ENCODE data around the gene SLC1A4.
"Not testable (repeated sequence)": the region's sequence is repeated elsewhere in the genome, so short reads cannot be mapped to it uniquely, and the experiment has no call there.

SLC1A4 gene

GRCh38 chr2:64989126-64989981, at the start of gene SLC1A4:
Gene SLC1A4, plus strand, starts transcription at chr2:64989399. Its CDS starts 245 bp downstream, at chr2:64989644.
- DNase-seq, result peak; percentile 68

- no peak for DNase-seq
These were observed 48.1 kb upstream of the SLC1A4 start for GRCh38 chr2:64941143-64941542.

- DNase-seq, result no peak
These were observed 47.4 kb upstream of the SLC1A4 start for GRCh38 chr2:64941801-64942200.

- DNase-seq, result no peak
These were observed 46.5 kb upstream of the SLC1A4 start for GRCh38 chr2:64942693-64943092.

- peak; percentile 56 for DNase-seq
These were observed 45.6 kb upstream of the SLC1A4 start for GRCh38 chr2:64943387-64944150.

- DNase-seq, result no peak
These were observed 44.7 kb upstream of the SLC1A4 start for GRCh38 chr2:64944484-64944883.

- no peak for DNase-seq
These were observed 43.0 kb upstream of the SLC1A4 start for GRCh38 chr2:64945973-64946768.

GRCh38 chr2:64946769-64947247, 42.4 kb upstream of the SLC1A4 start:
- DNase-seq, result no peak

- DNase-seq, result no peak
These were observed 41.3 kb upstream of the SLC1A4 start for GRCh38 chr2:64947885-64948284.

GRCh38 chr2:64950226-64951160, 38.7 kb upstream of the SLC1A4 start:
- no peak for DNase-seq

- no peak for DNase-seq
These were observed 37.8 kb upstream of the SLC1A4 start for GRCh38 chr2:64951306-64951953.

GRCh38 chr2:64952096-64952495, 37.1 kb upstream of the SLC1A4 start:
- no peak for DNase-seq

GRCh38 chr2:64952511-64953482, 36.4 kb upstream of the SLC1A4 start:
- DNase-seq, result no peak

GRCh38 chr2:64955467-64955866, 33.7 kb upstream of the SLC1A4 start:
- DNase-seq, result no peak

- DNase-seq, result no peak
These were observed 31.9 kb upstream of the SLC1A4 start for GRCh38 chr2:64957109-64957903.

GRCh38 chr2:64958556-64958955, 30.6 kb upstream of the SLC1A4 start:
- DNase-seq, result no peak

GRCh38 chr2:64960819-64961218, 28.4 kb upstream of the SLC1A4 start:
- no peak for DNase-seq

- DNase-seq, result not testable (repeated sequence)
These were observed 26.1 kb upstream of the SLC1A4 start for GRCh38 chr2:64963138-64963537.

GRCh38 chr2:64963719-64964118, 25.5 kb upstream of the SLC1A4 start:
- no peak for DNase-seq
